AG04450 (cell line): ENCODE measurements around the gene C1QC. TPM values are rescaled to one million over a fixed set of nuclear protein-coding genes. Genes with fewer than 3 reads are reported as not detected.

Experiments
- CTCF ChIA-PET: fragments of 300-600, 350-600 bp; formaldehyde crosslinking; extraction: SDS; loops from one replicate; lab custom pipeline; 2022; ENCODE audit warnings: antibody characterized with exemption, inconsistent platforms; lab: Charles Lee
- POLR2A ChIA-PET: fragments of 350-600 bp; formaldehyde crosslinking; extraction: SDS; loops from one replicate; lab custom pipeline; 2021; ENCODE audit warnings: antibody characterized with exemption, inconsistent platforms; lab: Yijun Ruan, JAX
- DNase-seq: peaks from one replicate; pipeline ENCODE4 v3.0.0-alpha.2; 2011; ENCODE audit warnings: low read depth, low spot score
- H3K27ac ChIP-seq: one replicate; pipeline ENCODE4 v1.5.1; 2012; ENCODE audit warnings: low read depth, low read length, control low read depth
- H3K27me3 ChIP-seq: one replicate; pipeline ENCODE4 v1.6.0; 2012; ENCODE audit warnings: low read length; ENCODE audit not compliant: control insufficient read depth, insufficient read depth
- H3K4me3 ChIP-seq: 2 replicates; pipeline ENCODE4 v1.5.1; 2011; ENCODE audit warnings: mild to moderate bottlenecking, low read depth, low read length, control low read depth
- H3K9me3 ChIP-seq: 2 replicates; pipeline ENCODE4 v1.5.1; 2012; ENCODE audit warnings: low read length; ENCODE audit not compliant: control insufficient read depth, insufficient read depth
- CTCF ChIP-seq: IDR thresholded peaks from 2 replicates; pipeline ENCODE4 v1.5.1; 2011; ENCODE audit warnings: low read depth, low read length, control low read depth, inconsistent platforms
- polyA plus RNA-seq: library from polyadenylated mRNA; depleted of rRNA; stranded (reverse); fragments of >200 nt; gene quantifications from 2 replicates; pipeline ENCODE4 v1.2.3, GENCODE V29; 2011

The C1QC gene
- polyA plus RNA-seq, 1 experiment = not detected

GRCh38 chr1:22616571-22616970 lies 26.9 kb upstream of the C1QC start:
- Histone ChIP-seq H3K27ac (no peak overlapping the region), H3K9me3 (no peaks in the 10 kb centered on the region), H3K4me3 (no peak overlapping the region), H3K27me3 (peaks cover 35% of the 10 kb centered on the region)
- POLR2A ChIA-PET = no interaction called here
- DNase-seq = no peak
- TF ChIP-seq CTCF = no peak
- CTCF ChIA-PET = no interaction called here

- POLR2A ChIA-PET = no interaction called here
- H3K27ac ChIP-seq = no peak overlapping the region
- H3K27me3 ChIP-seq = peaks cover 37% of the 10 kb centered on the region
- CTCF ChIA-PET = no interaction called here
- no peak overlapping the region for H3K4me3 ChIP-seq
- H3K9me3 ChIP-seq = no peaks in the 10 kb centered on the region
- no peak for DNase-seq
- TF ChIP-seq CTCF = no peak
Observed at GRCh38 chr1:22618056-22618455, 25.4 kb upstream of the C1QC start.

GRCh38 chr1:22619252-22619651 lies 24.2 kb upstream of the C1QC start:
- ChIA-PET CTCF (no interaction called here), POLR2A (no interaction called here)
- Histone ChIP-seq H3K27ac (no peak overlapping the region), H3K27me3 (peaks cover 37% of the 10 kb centered on the region), H3K4me3 (no peak overlapping the region), H3K9me3 (no peaks in the 10 kb centered on the region)
- no peak for TF ChIP-seq CTCF
- no peak for DNase-seq

GRCh38 chr1:22619798-22620197 lies 23.6 kb upstream of the C1QC start:
- no peaks in the 10 kb centered on the region for H3K9me3 ChIP-seq
- no peak overlapping the region for H3K4me3 ChIP-seq
- no peak for TF ChIP-seq CTCF
- no peak for DNase-seq
- POLR2A ChIA-PET = no interaction called here
- H3K27me3 ChIP-seq = peaks cover 37% of the 10 kb centered on the region
- no peak overlapping the region for H3K27ac ChIP-seq
- CTCF ChIA-PET = no interaction called here

GRCh38 chr1:22621761-22622160 lies 21.7 kb upstream of the C1QC start:
- H3K27ac ChIP-seq = no peak overlapping the region
- H3K27me3 ChIP-seq = peaks cover 42% of the 10 kb centered on the region
- TF ChIP-seq CTCF = no peak
- CTCF ChIA-PET = no interaction called here
- H3K9me3 ChIP-seq = no peaks in the 10 kb centered on the region
- POLR2A ChIA-PET = no interaction called here
- no peak for DNase-seq
- no peak overlapping the region for H3K4me3 ChIP-seq
